Upper lobe of left lung (tissue), 6 donors: ENCODE measurements around the gene TTYH3. TPM values are rescaled to one million over a fixed set of nuclear protein-coding genes. Genes with fewer than 3 reads are reported as not detected.

ENCODE experiments used
- ATAC-seq, 2 donors: fragments of 200-7000 bp; cut with Tn5 transposase; one replicate each; pipeline ENCODE4 v1.9.1; 2022; ENCODE audit warnings: mild to moderate bottlenecking in 2 of 2, moderate library complexity in 2 of 2; ENCODE audit not compliant: low FRiP score in 2 of 2
- DNase-seq, 2 donors: peaks; one replicate each; pipeline ENCODE4 v3.0.0-alpha.2; 2019 to 2020
- H3K27ac ChIP-seq, 4 donors: fragments of 200-600 bp; sonication (generic); one replicate each; pipeline ENCODE4 v1.5.1; 2016 to 2019
- H3K27me3 ChIP-seq, 4 donors: fragments of 200-600 bp; sonication (generic); one replicate each; pipeline ENCODE4 v1.5.1; 2017 to 2019
- H3K36me3 ChIP-seq, 4 donors: fragments of 200-600 bp; sonication (generic); one replicate each; pipeline ENCODE4 v1.5.1; 2016 to 2019
- H3K4me1 ChIP-seq, 4 donors: fragments of 200-600 bp; sonication (generic); one replicate each; pipeline ENCODE4 v1.5.1; 2018 to 2019
- H3K4me3 ChIP-seq, 4 donors: fragments of 200-600 bp; sonication (generic); one replicate each; pipeline ENCODE4 v1.5.1; 2017 to 2019; ENCODE audit warnings: mild to moderate bottlenecking in 2 of 4, moderate library complexity in 1 of 4
- H3K9me3 ChIP-seq, 4 donors: fragments of 200-600 bp; sonication (generic); one replicate each; pipeline ENCODE4 v1.5.1; 2018 to 2019
- CTCF ChIP-seq, 6 experiments: fragments of 450-650 bp in 4 of 6; fragments of 200-600 bp in 2 of 6; sonication (generic) in 2 of 6; IDR thresholded peaks; one replicate each; pipeline ENCODE4 v1.5.1; 2016 to 2019; ENCODE audit warnings: antibody characterized with exemption in 6 of 6
- EP300 ChIP-seq, 4 donors: sonication (generic); formaldehyde crosslinking; IDR thresholded peaks; one replicate each; pipeline ENCODE4 v1.5.1; 2017; ENCODE audit warnings: antibody characterized with exemption in 4 of 4, control low read depth in 2 of 4
- POLR2A ChIP-seq, 4 donors: fragments of 450-650 bp; IDR thresholded peaks; one replicate each; pipeline ENCODE4 v1.5.1; 2016 to 2017; ENCODE audit warnings: antibody characterized with exemption in 4 of 4, mild to moderate bottlenecking in 2 of 4
- POLR2AphosphoS5 ChIP-seq, 2 donors: sonication (generic); formaldehyde crosslinking; IDR thresholded peaks; one replicate each; pipeline ENCODE4 v1.5.1; 2017; ENCODE audit warnings: antibody characterized with exemption in 2 of 2
- WGBS, 2 donors: methylation state at CpG; one replicate each; pipeline ENCODE4 v1.1.5; 2017 to 2018; 5-methylcytosine and 5-hydroxymethylcytosine counted together
- total RNA-seq, 6 donors: library from RNA; depleted of rRNA in 4 of 6; stranded (reverse); fragments of >200 nt in 4 of 6; gene quantifications; one replicate each; pipeline versions ENCODE4 v1.1.0 to v1.2.1, GENCODE V29; 2016 to 2021
- donor health status: DM: no; HTN: no; CAD: no; lungs with moderate emphysema.
- donor health status: DM: no; HTN: yes; CAD: no; lungs with severe emphysema.

Gene TTYH3
- total RNA-seq, 6 donors from 2014 or later, result 16.5 to 69.6 (median 58.1) TPM

GRCh38 chr7:2629746-2630681 lies 1.8 kb upstream of the TTYH3 start:
- Histone ChIP-seq H3K9me3 (no peaks in the 10 kb centered on the region), H3K27me3 (no peaks in the 10 kb centered on the region), H3K4me3 (no peak overlapping the region), H3K36me3 (no peaks in the 10 kb centered on the region), H3K4me1 (peaks cover 28 to 48% (median 39%) of the 10 kb centered on the region in 4 donors), H3K27ac (no peak overlapping the region)
- no peak for TF ChIP-seq POLR2A (IDR thresholded peaks at IDR 0.05)
- TF ChIP-seq EP300 (IDR thresholded peaks at IDR 0.05), result no peak
- no peak for TF ChIP-seq CTCF (IDR thresholded peaks at IDR 0.05)
- TF ChIP-seq POLR2AphosphoS5 (IDR thresholded peaks at IDR 0.05), result no peak
- peak in 1 of 2 donors; percentile 56 for DNase-seq
- WGBS, 2 donors, result 81 to 85% methylated on average over 11 to 21 of the region's 21 CpGs
- no peak for ATAC-seq

- WGBS, 2 donors, result 1 to 3% methylated on average over 14 to 35 of the region's 35 CpGs
- Histone ChIP-seq H3K27me3 (no peaks in the 10 kb centered on the region), H3K27ac (peak overlapping the region; percentile 80 to 93 (median 87)), H3K9me3 (no peaks in the 10 kb centered on the region), H3K4me1 (peaks cover 45 to 71% (median 57%) of the 10 kb centered on the region in 4 donors), H3K36me3 (no peaks in the 10 kb centered on the region), H3K4me3 (peak overlapping the region; percentile 85 to 99 (median 92))
- ATAC-seq (peak; percentile 35 to 57), DNase-seq (peak; percentile 69 to 92)
- peak in 1 of 2 donors; percentile 24 for TF ChIP-seq POLR2AphosphoS5 (IDR thresholded peaks at IDR 0.05)
- TF ChIP-seq CTCF (IDR thresholded peaks at IDR 0.05), result no peak
- no peak for TF ChIP-seq EP300 (IDR thresholded peaks at IDR 0.05)
- peak in 2 of 4 donors; percentile 12 to 44 for TF ChIP-seq POLR2A (IDR thresholded peaks at IDR 0.05)
Observed at GRCh38 chr7:2632733-2633537, 1.1 kb downstream of the TTYH3 start.

GRCh38 chr7:2633538-2634266 lies 1.9 kb downstream of the TTYH3 start:
- TF ChIP-seq CTCF (IDR thresholded peaks at IDR 0.05), result no peak
- peak in 1 of 4 donors; percentile 67 for TF ChIP-seq POLR2A (IDR thresholded peaks at IDR 0.05)
- TF ChIP-seq POLR2AphosphoS5 (IDR thresholded peaks at IDR 0.05), result peak; percentile 41 to 50
- Histone ChIP-seq H3K4me1 (peaks cover 53 to 78% (median 65%) of the 10 kb centered on the region in 4 donors), H3K27me3 (no peaks in the 10 kb centered on the region), H3K27ac (peak overlapping the region; percentile 80 to 93 (median 87)), H3K36me3 (no peaks in the 10 kb centered on the region), H3K4me3 (peak overlapping the region; percentile 85 to 99 (median 92)), H3K9me3 (no peaks in the 10 kb centered on the region)
- WGBS, 2 donors, result 15 to 40% methylated on average over 4 to 22 of the region's 22 CpGs
- peak; percentile 32 to 68 for ATAC-seq
- peak; percentile 42 to 86 for DNase-seq

GRCh38 chr7:2634267-2635145 lies 2.7 kb downstream of the TTYH3 start:
- no peak for TF ChIP-seq POLR2AphosphoS5 (IDR thresholded peaks at IDR 0.05)
- no peak for TF ChIP-seq CTCF (IDR thresholded peaks at IDR 0.05)
- no peak for TF ChIP-seq EP300 (IDR thresholded peaks at IDR 0.05)
- no peak for TF ChIP-seq POLR2A (IDR thresholded peaks at IDR 0.05)
- WGBS, 2 donors, result 83 to 94% methylated on average over 12 to 20 of the region's 22 CpGs
- Histone ChIP-seq H3K27me3 (no peaks in the 10 kb centered on the region), H3K27ac (peak overlapping the region; percentile 80 to 93 (median 87)), H3K4me1 (peaks cover 53 to 86% (median 67%) of the 10 kb centered on the region in 4 donors), H3K9me3 (no peaks in the 10 kb centered on the region), H3K36me3 (no peaks in the 10 kb centered on the region), H3K4me3 (peak overlapping the region in 3 of 4 donors; percentile 85 to 99 (median 88))
- ATAC-seq (no peak), DNase-seq (peak in 1 of 2 donors; percentile 72)
